Testis (tissue), 3 donors: ENCODE measurements around the gene RNF17. TPM values are rescaled to one million over a fixed set of nuclear protein-coding genes. Genes with fewer than 3 reads are reported as not detected.

ENCODE experiments used
- DNase-seq: peaks from one replicate; pipeline ENCODE4 v3.0.0-alpha.2; 2019
- H3K27ac ChIP-seq, 2 donors: fragments of 200-600 bp; sonication (generic); one replicate each; pipeline ENCODE4 v1.5.1; 2019
- H3K27me3 ChIP-seq: fragments of 200-600 bp; sonication (generic); one replicate; pipeline ENCODE4 v1.5.1; 2019
- H3K36me3 ChIP-seq: fragments of 200-600 bp; sonication (generic); one replicate; pipeline ENCODE4 v1.5.1; 2017; ENCODE audit warnings: low read depth; ENCODE audit errors: missing control alignments
- H3K4me1 ChIP-seq: fragments of 200-600 bp; sonication (generic); one replicate; pipeline ENCODE4 v1.5.1; 2019
- H3K4me3 ChIP-seq, 2 donors: fragments of 200-600 bp; sonication (generic); one replicate each; pipeline ENCODE4 v1.5.1; 2017 to 2019
- H3K9me3 ChIP-seq: fragments of 200-600 bp; sonication (generic); one replicate; pipeline ENCODE4 v1.5.1; 2017
- CTCF ChIP-seq, 3 experiments: fragments of 450-650 bp in 2 of 3; fragments of 200-600 bp in 1 of 3; sonication (generic) in 1 of 3; IDR thresholded peaks; one replicate each; pipeline ENCODE4 v1.5.1; 2016 to 2019; ENCODE audit warnings: antibody characterized with exemption in 3 of 3, mild to moderate bottlenecking in 2 of 3, moderate library complexity in 1 of 3
- POLR2A ChIP-seq: fragments of 450-650 bp; IDR thresholded peaks from one replicate; pipeline ENCODE4 v1.6.1; 2017; ENCODE audit warnings: antibody characterized with exemption, mild to moderate bottlenecking, moderate library complexity
- WGBS, 2 donors: methylation state at CpG; one replicate each; pipeline ENCODE4 v1.1.5; 2018; 5-methylcytosine and 5-hydroxymethylcytosine counted together
- intact Hi-C: fragments of 100-400 bp; cut with DNase I; formaldehyde crosslinking; loops from one replicate; pipeline ENCODE4 v1.15.1; 2023; ENCODE audit warnings: low total_unique reads
- polyA plus RNA-seq: library from polyadenylated mRNA; stranded (reverse); fragments of 350-450 nt; fragmentation: Illumina TruSeq; extraction: RNeasy Lipid Tissue Mini Kit (QIAGEN cat#74804); gene quantifications from one replicate; pipeline ENCODE4 v1.2.3, GENCODE V29; 2014; ENCODE audit warnings: low read depth, low replicate concordance; ENCODE audit not compliant: insufficient read depth
- total RNA-seq, 2 donors: library from RNA; depleted of rRNA; stranded (reverse); fragments of >200 nt; gene quantifications; one replicate each; pipeline ENCODE4 v1.2.3, GENCODE V29; 2016

The RNF17 gene
- total and polyA plus RNA-seq, 3 donors from 2014 or later: 29.6 to 52.8 (median 36.9) TPM

- no peaks in the 10 kb centered on the region for H3K27me3 ChIP-seq
- no peaks in the 10 kb centered on the region for H3K36me3 ChIP-seq
- H3K9me3 ChIP-seq: no peaks in the 10 kb centered on the region
- no peak overlapping the region for H3K27ac ChIP-seq
- 73 to 80% methylated on average over 9 of the region's 9 CpGs for WGBS, 2 donors
- TF ChIP-seq POLR2A: no peak
- no peak for TF ChIP-seq CTCF (IDR thresholded peaks at IDR 0.05)
- intact Hi-C loops: no loop called here
- H3K4me3 ChIP-seq: no peak overlapping the region
- no peak for DNase-seq
- no peaks in the 10 kb centered on the region for H3K4me1 ChIP-seq
Measured at GRCh38 chr13:24863748-24864540, 100.0 kb downstream of the RNF17 start.

GRCh38 chr13:24864579-24864978 lies 100.6 kb downstream of the RNF17 start:
- H3K27me3 ChIP-seq: no peaks in the 10 kb centered on the region
- intact Hi-C loops: no loop called here
- no peaks in the 10 kb centered on the region for H3K36me3 ChIP-seq
- no peaks in the 10 kb centered on the region for H3K9me3 ChIP-seq
- DNase-seq: no peak
- TF ChIP-seq POLR2A (no peak), CTCF (IDR thresholded peaks at IDR 0.05) (no peak)
- 95 to 96% methylated on average over 2 of the region's 2 CpGs for WGBS, 2 donors
- H3K4me1 ChIP-seq: no peaks in the 10 kb centered on the region
- H3K4me3 ChIP-seq: no peak overlapping the region
- no peak overlapping the region for H3K27ac ChIP-seq

- Histone ChIP-seq H3K27ac (no peak overlapping the region), H3K36me3 (no peaks in the 10 kb centered on the region), H3K9me3 (no peaks in the 10 kb centered on the region), H3K27me3 (no peaks in the 10 kb centered on the region), H3K4me3 (no peak overlapping the region), H3K4me1 (no peaks in the 10 kb centered on the region)
- 43 to 46% methylated on average over 5 of the region's 5 CpGs for WGBS, 2 donors
- no peak for DNase-seq
- TF ChIP-seq POLR2A: no peak
- TF ChIP-seq CTCF (IDR thresholded peaks at IDR 0.05): no peak
- intact Hi-C loops: no loop called here
Measured at GRCh38 chr13:24865163-24865953, 101.4 kb downstream of the RNF17 start.

GRCh38 chr13:24866488-24866887 lies 102.5 kb downstream of the RNF17 start:
- intact Hi-C loops: no loop called here
- H3K27ac ChIP-seq: no peak overlapping the region
- WGBS, 2 donors: 91 to 95% methylated on average over 2 of the region's 2 CpGs

More at GRCh38 chr13:24866488-24866887, 102.5 kb downstream of the RNF17 start:
- Histone ChIP-seq H3K4me3 (no peak overlapping the region), H3K4me1 (no peaks in the 10 kb centered on the region), H3K27me3 (no peaks in the 10 kb centered on the region), H3K9me3 (no peaks in the 10 kb centered on the region), H3K36me3 (no peaks in the 10 kb centered on the region)
- TF ChIP-seq CTCF (IDR thresholded peaks at IDR 0.05) (no peak), POLR2A (no peak)
- no peak for DNase-seq
